Right ventricle myocardium inferior (tissue), 1 donor: ENCODE results near the gene NCOA4. TPM values are rescaled to one million over a fixed set of nuclear protein-coding genes. Genes with fewer than 3 reads are reported as not detected.
"Not testable (repeated sequence)": the region's sequence is repeated elsewhere in the genome, so short reads cannot be mapped to it uniquely, and the experiment has no call there.

ENCODE experiments used
- ATAC-seq: fragments of 200-7000 bp; cut with Tn5 transposase; one replicate; pipeline ENCODE4 v1.9.1; 2020; ENCODE audit warnings: mild to moderate bottlenecking, moderate library complexity
- DNase-seq: peaks from one replicate; pipeline ENCODE4 v3.0.0; 2021; ENCODE audit errors: missing footprints
- intact Hi-C: fragments of 100-400 bp; cut with DNase I; formaldehyde crosslinking; loops from one replicate; pipeline ENCODE4 v1.11.0; 2022
- total RNA-seq: library from RNA; stranded (reverse); fragmentation: NEBNext Ultra II Directional; extraction: Animal tissue kit (Norgen Biotek cat#: 25700); gene quantifications from one replicate; pipeline ENCODE4 v1.2.1, GENCODE V29; 2021
- donor health status: DM: no; HTN: yes; CAD: no; lungs with severe emphysema.

NCOA4 gene
- total RNA-seq, 1 donor from 2014 or later: 284 TPM

- DNase-seq (no peak), ATAC-seq (no peak)
- intact Hi-C loops: no loop called here
Measured at GRCh38 chr10:46053534-46054434, 23.4 kb upstream of the NCOA4 start.

GRCh38 chr10:46052791-46053375 lies 22.5 kb upstream of the NCOA4 start:
- ATAC-seq: no peak

GRCh38 chr10:46052057-46052790 lies 21.8 kb upstream of the NCOA4 start:
- intact Hi-C loops: no loop called here

More at GRCh38 chr10:46052791-46053375, 22.5 kb upstream of the NCOA4 start:
- DNase-seq: no peak
- intact Hi-C loops: no loop called here

GRCh38 chr10:46050941-46051623 lies 20.7 kb upstream of the NCOA4 start:
- intact Hi-C loops: no loop called here
- ATAC-seq (no peak), DNase-seq (no peak)

More at GRCh38 chr10:46052057-46052790, 21.8 kb upstream of the NCOA4 start:
- DNase-seq (no peak), ATAC-seq (no peak)

GRCh38 chr10:46049497-46049831 lies 19.0 kb upstream of the NCOA4 start:
- ATAC-seq, DNase-seq, intact Hi-C loops: not testable (repeated sequence)

GRCh38 chr10:46048152-46048551 lies 17.7 kb upstream of the NCOA4 start:
- DNase-seq (no peak), ATAC-seq (no peak)
- intact Hi-C loops: no loop called here

- intact Hi-C loops: no loop called here
- no peak for DNase-seq
- ATAC-seq: no peak
Measured at GRCh38 chr10:46046261-46046660, 15.8 kb upstream of the NCOA4 start, which contains the start of gene MSMB. MSMB (minus strand) TSS chr10:46046269; CDS start chr10:46046237, 32 bp downstream.

GRCh38 chr10:46042527-46042926 lies 12.1 kb upstream of the NCOA4 start:
- DNase-seq: no peak
- intact Hi-C loops: no loop called here
- no peak for ATAC-seq

GRCh38 chr10:46040004-46040403 lies 9.6 kb upstream of the NCOA4 start:
- ATAC-seq: no peak
- intact Hi-C loops: no loop called here
- no peak for DNase-seq

- intact Hi-C loops: no loop called here
- ATAC-seq: no peak
- DNase-seq: no peak
Measured at GRCh38 chr10:46037107-46037825, 6.8 kb upstream of the NCOA4 start.

- no peak for DNase-seq
- no peak for ATAC-seq
- intact Hi-C loops: no loop called here
Measured at GRCh38 chr10:46035923-46036849, 5.8 kb upstream of the NCOA4 start.

GRCh38 chr10:46033602-46034011 lies 3.2 kb upstream of the NCOA4 start:
- intact Hi-C loops: no loop called here
- ATAC-seq (no peak), DNase-seq (no peak)

- DNase-seq (no peak), ATAC-seq (no peak)
- intact Hi-C loops: no loop called here
Measured at GRCh38 chr10:46031648-46032532, 1.5 kb upstream of the NCOA4 start.

- DNase-seq: no peak
- ATAC-seq: no peak
- intact Hi-C loops: loop anchor here (10.0 kb wide), 2 partner anchors 55 to 1055 kb away; partner anchors contain the start of genes DEPP1 and TIMM23
Measured at GRCh38 chr10:46029461-46030030, 877 bp downstream of the NCOA4 start.

- no peak for DNase-seq
- intact Hi-C loops: loop anchor here (10.0 kb wide), 2 partner anchors 54 to 1054 kb away; partner anchors contain the start of genes DEPP1 and TIMM23
- no peak for ATAC-seq
Measured at GRCh38 chr10:46028584-46029460, 1.6 kb downstream of the NCOA4 start.
